HG03457 (cell line): Measurements from ENCODE around the gene MESP1.

Experiments
- ATAC-seq: cut with Tn5 transposase; IDR thresholded peaks from one replicate; pipeline ENCODE4 v1.9.1; 2021; ENCODE audit warnings: moderate number of reproducible peaks; ENCODE audit not compliant: unreplicated experiment

The MESP1 gene

GRCh38 chr15:89760303-89761008 is 9.4 kb upstream of the MESP1 start:
- ATAC-seq: no peak

GRCh38 chr15:89759835-89760234 is 8.8 kb upstream of the MESP1 start:
- no peak for ATAC-seq

GRCh38 chr15:89758981-89759380 is 7.9 kb upstream of the MESP1 start:
- ATAC-seq: no peak

GRCh38 chr15:89758283-89758682 is 7.2 kb upstream of the MESP1 start:
- ATAC-seq: no peak

- no peak for ATAC-seq
Measured at GRCh38 chr15:89756897-89757296, 5.8 kb upstream of the MESP1 start.

- ATAC-seq: no peak
Measured at GRCh38 chr15:89755701-89756100, 4.7 kb upstream of the MESP1 start.

GRCh38 chr15:89754361-89755154 is 3.5 kb upstream of the MESP1 start:
- ATAC-seq: no peak

- ATAC-seq: no peak
Measured at GRCh38 chr15:89753855-89754254, 2.8 kb upstream of the MESP1 start.

GRCh38 chr15:89751748-89752147 is 699 bp upstream of the MESP1 start:
- ATAC-seq: no peak

- ATAC-seq: no peak
Measured at GRCh38 chr15:89749951-89750559, 994 bp downstream of the MESP1 start.

- ATAC-seq: no peak
Measured at GRCh38 chr15:89749526-89749925, 1.5 kb downstream of the MESP1 start.

- ATAC-seq: no peak
Measured at GRCh38 chr15:89749054-89749453, 2.0 kb downstream of the MESP1 start.

- no peak for ATAC-seq
Measured at GRCh38 chr15:89747708-89748682, 3.1 kb downstream of the MESP1 start.

GRCh38 chr15:89746386-89746780 is 4.7 kb downstream of the MESP1 start:
- no peak for ATAC-seq

- ATAC-seq: no peak
Measured at GRCh38 chr15:89745768-89746167, 5.3 kb downstream of the MESP1 start.

- ATAC-seq: no peak
Measured at GRCh38 chr15:89745131-89745530, 5.9 kb downstream of the MESP1 start.

- no peak for ATAC-seq
Measured at GRCh38 chr15:89743594-89743993, 7.5 kb downstream of the MESP1 start.

- ATAC-seq: no peak
Measured at GRCh38 chr15:89743011-89743410, 8.0 kb downstream of the MESP1 start.

GRCh38 chr15:89740137-89740536 is 10.9 kb downstream of the MESP1 start:
- no peak for ATAC-seq

- ATAC-seq: no peak
Measured at GRCh38 chr15:89735773-89736172, 15.3 kb downstream of the MESP1 start.
